Measurements from ENCODE around the gene KRT10. TPM values are rescaled to one million over a fixed set of nuclear protein-coding genes. Genes with fewer than 3 reads are reported as not detected.

KRT10 gene
- total RNA-seq, 1 experiment from 2014 or later = 28.4 TPM

DNA sequence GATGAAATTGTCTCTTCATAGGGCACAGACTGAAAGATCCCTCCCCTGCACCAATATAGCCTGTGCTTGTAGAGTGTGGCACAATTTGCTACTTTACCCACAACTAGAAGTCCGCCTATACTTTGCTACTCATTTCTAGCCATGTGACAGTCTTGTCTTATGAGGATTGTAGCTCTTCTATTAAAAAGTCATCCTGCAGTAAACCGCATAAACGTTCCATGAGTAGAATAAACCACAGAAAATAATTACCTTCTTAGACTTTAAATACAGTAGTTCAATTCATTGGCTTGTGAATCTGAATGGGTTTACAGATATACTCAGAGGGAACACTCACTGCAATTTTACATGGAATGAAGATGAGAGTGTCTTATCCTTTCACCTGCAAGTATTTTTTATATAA, 44.4 kb downstream of the KRT10 start:
- no peak overlapping the region for H2BK20ac ChIP-seq (ENCODE audit: low read depth, low read length, poor library complexity, severe bottlenecking)
- WGBS (ENCODE audit: extremely low coverage, insufficient read length, low lambda C conversion rate) = no CpG with 5 or more reads among the region's 3 CpGs

More for the DNA sequence above, 44.4 kb downstream of the KRT10 start:
- Histone ChIP-seq H3K23me2 (ENCODE audit: insufficient read length, low read depth, low read length, poor library complexity, severe bottlenecking) (no peaks in the 10 kb centered on the region), H3K4me2 (ENCODE audit: insufficient read depth, insufficient read length, low read length) (no peak overlapping the region), H2AK5ac (ENCODE audit: insufficient read length, low read length) (no peak overlapping the region), H2BK12ac (ENCODE audit: insufficient read length, low read depth, low read length) (no peak overlapping the region), H3K27ac (ENCODE audit: insufficient read length, low read depth, low read length) (no peak overlapping the region), H2BK120ac (ENCODE audit: low read depth, low read length, poor library complexity, severe bottlenecking) (no peak overlapping the region), H3K4ac (ENCODE audit: low read depth, low read length) (no peak overlapping the region), H3K79me2 (ENCODE audit: insufficient read depth, low read length) (no peaks in the 10 kb centered on the region), H2BK5ac (ENCODE audit: insufficient read length, low read length) (no peak overlapping the region), H4K5ac (ENCODE audit: insufficient read length, low read depth, low read length) (no peak overlapping the region), H3K18ac (ENCODE audit: insufficient read length, low read depth, low read length) (no peak overlapping the region), H2AFZ (ENCODE audit: low read length) (no peak overlapping the region), H3K9me3 (ENCODE audit: control insufficient read depth, low read depth, low read length) (no peaks in the 10 kb centered on the region), H3K14ac (ENCODE audit: insufficient read depth, low read length) (no peak overlapping the region), H2BK15ac (ENCODE audit: low read depth, low read length) (no peak overlapping the region), H3K23ac (ENCODE audit: insufficient read length, low read depth, low read length) (no peak overlapping the region), H3T11ph (ENCODE audit: low read length) (no peak overlapping the region), H3K56ac (ENCODE audit: insufficient read length, low read depth, low read length) (no peak overlapping the region), H4K91ac (ENCODE audit: insufficient read length, low read depth, low read length) (no peak overlapping the region), H3K4me1 (ENCODE audit: insufficient read depth, low read length) (no peaks in the 10 kb centered on the region), H4K20me1 (ENCODE audit: control insufficient read depth, insufficient read depth, insufficient read length) (no peaks in the 10 kb centered on the region), H3K79me1 (ENCODE audit: insufficient read depth, low read depth, low read length, poor library complexity, severe bottlenecking) (no peaks in the 10 kb centered on the region), H4K8ac (replicated peaks; ENCODE audit: insufficient read length, low read depth, low read length) (no peak overlapping the region), H3K9ac (ENCODE audit: extremely low read depth, insufficient read length, low read length) (no peak overlapping the region), H3K27me3 (ENCODE audit: insufficient read depth, low read length) (no peaks in the 10 kb centered on the region)
- H3K36me3 Mint-ChIP-seq (ENCODE audit: insufficient read depth in 1 of 3, low read depth in 3 of 3) = no peaks in the 10 kb centered on the region
- TF ChIP-seq, protein P1, sequence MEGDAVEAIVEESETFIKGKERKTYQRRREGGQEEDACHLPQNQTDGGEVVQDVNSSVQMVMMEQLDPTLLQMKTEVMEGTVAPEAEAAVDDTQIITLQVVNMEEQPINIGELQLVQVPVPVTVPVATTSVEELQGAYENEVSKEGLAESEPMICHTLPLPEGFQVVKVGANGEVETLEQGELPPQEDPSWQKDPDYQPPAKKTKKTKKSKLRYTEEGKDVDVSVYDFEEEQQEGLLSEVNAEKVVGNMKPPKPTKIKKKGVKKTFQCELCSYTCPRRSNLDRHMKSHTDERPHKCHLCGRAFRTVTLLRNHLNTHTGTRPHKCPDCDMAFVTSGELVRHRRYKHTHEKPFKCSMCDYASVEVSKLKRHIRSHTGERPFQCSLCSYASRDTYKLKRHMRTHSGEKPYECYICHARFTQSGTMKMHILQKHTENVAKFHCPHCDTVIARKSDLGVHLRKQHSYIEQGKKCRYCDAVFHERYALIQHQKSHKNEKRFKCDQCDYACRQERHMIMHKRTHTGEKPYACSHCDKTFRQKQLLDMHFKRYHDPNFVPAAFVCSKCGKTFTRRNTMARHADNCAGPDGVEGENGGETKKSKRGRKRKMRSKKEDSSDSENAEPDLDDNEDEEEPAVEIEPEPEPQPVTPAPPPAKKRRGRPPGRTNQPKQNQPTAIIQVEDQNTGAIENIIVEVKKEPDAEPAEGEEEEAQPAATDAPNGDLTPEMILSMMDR (conservative IDR thresholded peaks at IDR 0.05) = no peak
- no peak overlapping the region for H3K4me3 Mint-ChIP-seq
- H3K27ac Mint-ChIP-seq = no peak overlapping the region
- H3K9me3 Mint-ChIP-seq = no peaks in the 10 kb centered on the region
- no peak for DNase-seq
- no peaks in the 10 kb centered on the region for H3K4me1 Mint-ChIP-seq
- peaks cover 21% of the 10 kb centered on the region for H3K27me3 Mint-ChIP-seq (ENCODE audit: low read depth)

Measured in H9 (cell line).